OCI-LY1 (cell line): ENCODE data around the gene FYCO1.

ENCODE experiments used
- H2AFZ ChIP-seq: fragments of 200-600 bp; sonication (generic), shearing (Covaris generic); 2 replicates; pipeline ENCODE4 v1.6.0; 2014; ENCODE audit warnings: antibody characterized with exemption, mild to moderate bottlenecking, low read length
- H3F3A ChIP-seq: fragments of 200-600 bp; sonication (generic), shearing (Covaris generic); 2 replicates; pipeline ENCODE4 v1.6.0; 2014; ENCODE audit warnings: mild to moderate bottlenecking, antibody characterized with exemption, low read length, moderate library complexity; ENCODE audit not compliant: insufficient read depth
- H3K27ac ChIP-seq: fragments of 200-600 bp; sonication (generic); 2 replicates; pipeline ENCODE4 v1.5.1; 2014; ENCODE audit warnings: low read length, mixed run types, mild to moderate bottlenecking, low read depth; ENCODE audit not compliant: poor library complexity, severe bottlenecking
- H3K27me3 ChIP-seq: fragments of 200-600 bp; sonication (generic); 2 replicates; pipeline ENCODE4 v1.6.0; 2014; ENCODE audit warnings: antibody characterized with exemption, mild to moderate bottlenecking, low read length, moderate library complexity; ENCODE audit not compliant: insufficient read depth
- H3K36me3 ChIP-seq: fragments of 200-600 bp; sonication (generic); 2 replicates; pipeline ENCODE4 v1.6.1; 2014; ENCODE audit warnings: mild to moderate bottlenecking, antibody characterized with exemption, low read length, moderate library complexity, mixed read lengths; ENCODE audit not compliant: insufficient read depth
- H3K4me1 ChIP-seq: fragments of 200-600 bp; sonication (generic); 2 replicates; pipeline ENCODE4 v1.5.1; 2014; ENCODE audit warnings: mild to moderate bottlenecking, low read length, moderate library complexity; ENCODE audit not compliant: insufficient read depth, severe bottlenecking
- H3K4me2 ChIP-seq: fragments of 200-600 bp; sonication (generic), shearing (Covaris generic); 2 replicates; pipeline ENCODE4 v1.6.1; 2014; ENCODE audit warnings: low read length
- H3K4me3 ChIP-seq: fragments of 200-600 bp; sonication (generic); 2 replicates; pipeline ENCODE4 v1.5.1; 2014; ENCODE audit warnings: low read length, low read depth, mild to moderate bottlenecking, mixed read lengths; ENCODE audit not compliant: poor library complexity, severe bottlenecking
- H3K79me2 ChIP-seq: fragments of 200-600 bp; shearing (Covaris generic); 2 replicates; pipeline ENCODE4 v1.6.1; 2016; ENCODE audit warnings: mixed run types, low read length, mixed read lengths; ENCODE audit not compliant: insufficient read depth
- H3K9ac ChIP-seq: fragments of 200-600 bp; sonication (generic), shearing (Covaris generic); 2 replicates; pipeline ENCODE4 v1.6.1; 2014; ENCODE audit warnings: mild to moderate bottlenecking, low read length, mixed read lengths
- H3K9me2 ChIP-seq: fragments of 200-600 bp; sonication (generic), shearing (Covaris generic); 2 replicates; pipeline ENCODE4 v1.6.1; 2014; ENCODE audit warnings: low read depth, mild to moderate bottlenecking, low read length, mixed read lengths
- H3K9me3 ChIP-seq: fragments of 200-600 bp; shearing (Covaris generic); 2 replicates; pipeline ENCODE4 v1.6.1; 2014; ENCODE audit warnings: low read length, mixed read lengths
- H4K20me1 ChIP-seq: fragments of 200-600 bp; sonication (generic), shearing (Covaris generic); 2 replicates; pipeline ENCODE4 v1.6.0; 2016; ENCODE audit warnings: mild to moderate bottlenecking, low read length; ENCODE audit not compliant: insufficient read depth
- CTCF ChIP-seq: fragments of 200-600 bp; sonication (generic), shearing (Covaris generic); IDR thresholded peaks from 2 replicates; pipeline ENCODE4 v1.5.1; 2017; ENCODE audit warnings: mild to moderate bottlenecking, antibody characterized with exemption, low read length, moderate library complexity, mixed read lengths
- EZH2 ChIP-seq: fragments of 200-600 bp; sonication (generic), shearing (Covaris generic); IDR thresholded peaks from 2 replicates; pipeline ENCODE4 v1.8.0; 2017; ENCODE audit warnings: borderline replicate concordance, mixed run types, mild to moderate bottlenecking, antibody characterized with exemption, low read length, moderate library complexity, mixed read lengths

Gene FYCO1

GRCh38 chr3:45949432-45949831, 46.2 kb downstream of the FYCO1 start:
- no peak overlapping the region for H3K27ac ChIP-seq
- no peak for TF ChIP-seq EZH2
- TF ChIP-seq CTCF, result no peak

GRCh38 chr3:45948881-45949280, 46.7 kb downstream of the FYCO1 start:
- Histone ChIP-seq H3K9me2 (no peaks in the 10 kb centered on the region), H3K9me3 (no peaks in the 10 kb centered on the region), H3K9ac (no peak overlapping the region), H3K4me1 (no peaks in the 10 kb centered on the region), H3F3A (no peaks in the 10 kb centered on the region), H3K27ac (no peak overlapping the region), H3K4me2 (no peak overlapping the region), H3K79me2 (no peaks in the 10 kb centered on the region), H3K36me3 (peaks cover 83% of the 10 kb centered on the region), H3K27me3 (no peaks in the 10 kb centered on the region), H3K4me3 (no peak overlapping the region), H4K20me1 (no peaks in the 10 kb centered on the region), H2AFZ (no peak overlapping the region)
- TF ChIP-seq CTCF (no peak), EZH2 (no peak)

More at GRCh38 chr3:45949432-45949831, 46.2 kb downstream of the FYCO1 start:
- Histone ChIP-seq H3K9me2 (no peaks in the 10 kb centered on the region), H3K4me3 (no peak overlapping the region), H4K20me1 (no peaks in the 10 kb centered on the region), H3F3A (no peaks in the 10 kb centered on the region), H2AFZ (no peak overlapping the region), H3K79me2 (no peaks in the 10 kb centered on the region), H3K9me3 (no peaks in the 10 kb centered on the region), H3K4me1 (no peaks in the 10 kb centered on the region), H3K4me2 (no peak overlapping the region), H3K27me3 (no peaks in the 10 kb centered on the region), H3K36me3 (peaks cover 88% of the 10 kb centered on the region), H3K9ac (no peak overlapping the region)

GRCh38 chr3:45948311-45948781, 47.3 kb downstream of the FYCO1 start:
- no peaks in the 10 kb centered on the region for H3K79me2 ChIP-seq
- no peak overlapping the region for H3K4me3 ChIP-seq
- H3K4me1 ChIP-seq, result no peaks in the 10 kb centered on the region
- no peaks in the 10 kb centered on the region for H3K27me3 ChIP-seq
- H3K9ac ChIP-seq, result no peak overlapping the region
- no peak overlapping the region for H2AFZ ChIP-seq
- H3F3A ChIP-seq, result no peaks in the 10 kb centered on the region
- no peak for TF ChIP-seq EZH2
- TF ChIP-seq CTCF, result no peak
- no peak overlapping the region for H3K4me2 ChIP-seq
- H3K9me3 ChIP-seq, result no peaks in the 10 kb centered on the region
- no peaks in the 10 kb centered on the region for H3K9me2 ChIP-seq
- H4K20me1 ChIP-seq, result no peaks in the 10 kb centered on the region
- peaks cover 78% of the 10 kb centered on the region for H3K36me3 ChIP-seq
- H3K27ac ChIP-seq, result no peak overlapping the region
